ENCODE results near the gene OASL.
"Not testable (repeated sequence)": the region's sequence is repeated elsewhere in the genome, so short reads cannot be mapped to it uniquely, and the experiment has no call there.

The OASL gene

GRCh38 chr12:121038861-121039668, at the start of gene OASL:
Gene OASL (minus strand): TSS chr12:121039246. CDS start chr12:121038971, 275 bp downstream.
- no peak for DNase-seq

GRCh38 chr12:121088195-121088585, 49.1 kb upstream of the OASL start:
- no peak for DNase-seq

GRCh38 chr12:121087467-121088194, 48.6 kb upstream of the OASL start:
- DNase-seq, result no peak

- DNase-seq, result no peak
Measured at GRCh38 chr12:121086781-121087295, 47.8 kb upstream of the OASL start.

- DNase-seq, result no peak
Measured at GRCh38 chr12:121085506-121086353, 46.7 kb upstream of the OASL start.

GRCh38 chr12:121085069-121085468, 46.0 kb upstream of the OASL start:
- no peak for DNase-seq

- no peak for DNase-seq
Measured at GRCh38 chr12:121084229-121084628, 45.2 kb upstream of the OASL start.

GRCh38 chr12:121080909-121081308, 41.9 kb upstream of the OASL start:
- no peak for DNase-seq

- no peak for DNase-seq
Measured at GRCh38 chr12:121079736-121080272, 40.8 kb upstream of the OASL start.

- not testable (repeated sequence) for DNase-seq
Measured at GRCh38 chr12:121077440-121077839, 38.4 kb upstream of the OASL start.

GRCh38 chr12:121075911-121076310, 36.9 kb upstream of the OASL start:
- DNase-seq, result not testable (repeated sequence)

GRCh38 chr12:121072147-121072546, 33.1 kb upstream of the OASL start:
- DNase-seq, result no peak

- DNase-seq, result no peak
Measured at GRCh38 chr12:121069206-121069605, 30.2 kb upstream of the OASL start.

- DNase-seq, result no peak
Measured at GRCh38 chr12:121065345-121065744, 26.3 kb upstream of the OASL start.

GRCh38 chr12:121064586-121064985, 25.5 kb upstream of the OASL start:
- DNase-seq, result not testable (repeated sequence)

- no peak for DNase-seq
Measured at GRCh38 chr12:121064116-121064515, 25.1 kb upstream of the OASL start.

- DNase-seq, result no peak
Measured at GRCh38 chr12:121062391-121063045, 23.5 kb upstream of the OASL start.

- no peak for DNase-seq
Measured at GRCh38 chr12:121061831-121062230, 22.8 kb upstream of the OASL start.

- peak; percentile 29 for DNase-seq
Measured at GRCh38 chr12:121060149-121061001, 21.3 kb upstream of the OASL start.

- no peak for DNase-seq
Measured at GRCh38 chr12:121059031-121059898, 20.2 kb upstream of the OASL start.

Measured in COR-L47 (cell line).